HCT116 (cell line): ENCODE measurements around the gene GMIP. TPM values are rescaled to one million over a fixed set of nuclear protein-coding genes. Genes with fewer than 3 reads are reported as not detected.
"Not testable (repeated sequence)": the region's sequence is repeated elsewhere in the genome, so short reads cannot be mapped to it uniquely, and the experiment has no call there.

Experiments used
- ATAC-seq: fragments of 200-7000 bp; cut with Tn5 transposase; 2 replicates; pipeline ENCODE4 v1.9.1; 2020; ENCODE audit warnings: mild to moderate bottlenecking, moderate library complexity
- BruUV-seq: library from RNA; stranded (reverse); fragments of 400-500 nt; replicated peaks from 2 replicates; lab custom pipeline; 2021; lab: Mats Ljungman, UMichigan
- CTCF ChIA-PET: fragments of 300-600 bp; sonication (Branson Sonifier 250); formaldehyde crosslinking; loops from one replicate; lab custom pipeline; 2021; ENCODE audit warnings: antibody characterized with exemption; lab: Charles Lee
- POLR2A ChIA-PET: fragments of 300-600, 350-600 bp; sonication (Branson Sonifier 250); formaldehyde crosslinking; loops from one replicate; lab custom pipeline; 2021; ENCODE audit warnings: antibody characterized with exemption; lab: Charles Lee
- RAD21 ChIA-PET, 2 experiments: fragments of 300-600 bp; sonication (Branson Sonifier 250); formaldehyde crosslinking; loops; one replicate each; lab custom pipeline; 2023; ENCODE audit warnings: low total read pairs in 2 of 2; ENCODE audit not compliant: uncharacterized antibody in 2 of 2, unreplicated experiment in 2 of 2, low non-redundant PET in 1 of 2; lab: Charles Lee
- DNase-seq: peaks from one replicate; pipeline ENCODE4 v3.0.0-alpha.2; 2010; ENCODE audit warnings: low read depth, low spot score
- H2AFZ ChIP-seq: fragments of 200-600 bp; shearing (Covaris generic), sonication (generic); 2 replicates; pipeline ENCODE4 v1.6.1; 2017; ENCODE audit warnings: low read depth, mixed run types, mixed read lengths, antibody characterized with exemption, low read length; ENCODE audit not compliant: poor library complexity, severe bottlenecking
- H3K27ac ChIP-seq: 2 replicates; pipeline ENCODE4 v1.5.1; 2012; ENCODE audit warnings: low read depth, low read length
- H3K27me3 ChIP-seq: fragments of 200-600 bp; sonication (generic); 2 replicates; pipeline ENCODE4 v1.6.1; 2016; ENCODE audit warnings: mixed run types, low read length, mixed read lengths; ENCODE audit not compliant: insufficient read depth
- H3K36me3 ChIP-seq, 2 experiments: fragments of 200-500 bp in 1 of 2; fragments of 200-600 bp in 1 of 2; sonication (Bioruptor generic) in 1 of 2; sonication (generic) in 1 of 2; 2 replicates each; pipeline versions ENCODE4 v1.5.1 to v1.6.1; 2014 to 2016; ENCODE audit warnings: low read length in 2 of 2, inconsistent platforms in 1 of 2, mixed read lengths in 1 of 2, mixed run types in 1 of 2; ENCODE audit not compliant: insufficient read depth in 2 of 2, control insufficient read depth in 1 of 2
- H3K4me1 ChIP-seq, 2 experiments: fragments of 200-600 bp in 1 of 2; sonication (generic) in 1 of 2; 2 replicates each; pipeline versions ENCODE4 v1.5.1 to v1.6.1; 2012 to 2017; ENCODE audit warnings: low read length in 2 of 2, inconsistent platforms in 1 of 2, mild to moderate bottlenecking in 1 of 2, mixed read lengths in 1 of 2, mixed run types in 1 of 2, moderate library complexity in 1 of 2; ENCODE audit not compliant: insufficient read depth in 2 of 2, control insufficient read depth in 1 of 2
- H3K4me2 ChIP-seq: fragments of 200-600 bp; sonication (generic); 2 replicates; pipeline ENCODE4 v1.6.1; 2017; ENCODE audit warnings: mixed run types, low read length, mixed read lengths
- H3K4me3 ChIP-seq, 2 experiments: fragments of 200-600 bp in 1 of 2; sonication (generic) in 1 of 2; replicated peaks in 1 of 2; 2 replicates each; pipeline ENCODE4 v1.5.1; 2011 to 2016; ENCODE audit warnings: low read length in 2 of 2, control low read depth in 1 of 2, low read depth in 1 of 2, mild to moderate bottlenecking in 1 of 2, mixed read lengths in 1 of 2, mixed run types in 1 of 2
- H3K79me2 ChIP-seq: fragments of 200-600 bp; sonication (generic); 2 replicates; pipeline ENCODE4 v1.6.1; 2017; ENCODE audit warnings: mild to moderate bottlenecking, mixed run types, low read length, moderate library complexity, mixed read lengths; ENCODE audit not compliant: insufficient read depth
- H3K9ac ChIP-seq: fragments of 200-600 bp; sonication (generic); 2 replicates; pipeline ENCODE4 v1.6.1; 2016; ENCODE audit warnings: low read length, mixed read lengths
- H3K9me2 ChIP-seq: fragments of 200-600 bp; sonication (generic), shearing (Covaris generic); 2 replicates; pipeline ENCODE4 v1.6.1; 2017; ENCODE audit warnings: mixed run types, mild to moderate bottlenecking, moderate library complexity; ENCODE audit not compliant: insufficient read depth
- H3K9me3 ChIP-seq, 2 experiments: fragments of 200-500 bp in 1 of 2; fragments of 200-600 bp in 1 of 2; sonication (Bioruptor generic) in 1 of 2; sonication (generic) in 1 of 2; 2 replicates each; pipeline ENCODE4 v1.6.1; 2014 to 2017; ENCODE audit warnings: low read length in 2 of 2, mixed read lengths in 2 of 2, inconsistent platforms in 1 of 2, low read depth in 1 of 2, mild to moderate bottlenecking in 1 of 2, mixed run types in 1 of 2, moderate library complexity in 1 of 2; ENCODE audit not compliant: control insufficient read depth in 1 of 2, insufficient read depth in 1 of 2
- H4K20me1 ChIP-seq: fragments of 200-600 bp; sonication (generic), shearing (Covaris generic); 2 replicates; pipeline ENCODE4 v1.6.1; 2017; ENCODE audit warnings: mixed run types, mild to moderate bottlenecking, moderate library complexity; ENCODE audit not compliant: insufficient read depth
- CBX3 ChIP-seq: IDR thresholded peaks from 2 replicates; pipeline ENCODE4 v1.6.1; 2012; ENCODE audit warnings: low read depth
- FOSL1 ChIP-seq: IDR thresholded peaks from 2 replicates; pipeline ENCODE4 v1.6.1; 2012; ENCODE audit warnings: low read depth
- JUND ChIP-seq: IDR thresholded peaks from 2 replicates; pipeline ENCODE4 v1.6.1; 2012
- POLR2AphosphoS5 ChIP-seq: IDR thresholded peaks from 2 replicates; pipeline ENCODE4 v1.6.1; 2011; ENCODE audit warnings: mild to moderate bottlenecking, low read depth, low read length, moderate library complexity
- SIN3A ChIP-seq: IDR thresholded peaks from 2 replicates; pipeline ENCODE4 v1.6.1; 2012; ENCODE audit warnings: low read depth
- TCF7L2 ChIP-seq: IDR thresholded peaks from 2 replicates; pipeline ENCODE4 v1.7.0; 2011; ENCODE audit warnings: borderline replicate concordance, inconsistent platforms; ENCODE audit not compliant: insufficient read depth, insufficient read length; ENCODE audit errors: extremely low read depth
- ZNF274 ChIP-seq: fragments of 200-500 bp; sonication (Bioruptor generic); IDR thresholded peaks from 2 replicates; pipeline ENCODE4 v1.6.1; 2014; ENCODE audit warnings: mild to moderate bottlenecking, low read depth, low read length, inconsistent platforms
- intact Hi-C: fragments of 100-400 bp; cut with micrococcal nuclease; formaldehyde crosslinking; loops from 2 replicates; pipeline ENCODE4 v1.10.0; 2022
- total RNA-seq: library from RNA; stranded (reverse); gene quantifications from one replicate; pipeline ENCODE4 v1.2.1, GENCODE V29; 2021; ENCODE audit not compliant: unreplicated experiment
- TF ChIP-seq, protein P1 (sequence below): IDR thresholded peaks from 2 replicates; pipeline ENCODE4 v1.6.1; 2011; ENCODE audit warnings: mild to moderate bottlenecking, low read length, moderate library complexity; ENCODE audit not compliant: insufficient replicate concordance; ENCODE audit errors: extremely low read depth
- TF ChIP-seq, protein P2 (sequence below): IDR thresholded peaks from 2 replicates; pipeline ENCODE4 v1.6.1; 2012
- TF ChIP-seq, protein P3 (sequence below): IDR thresholded peaks from 2 replicates; pipeline ENCODE4 v1.6.1; 2012

Gene GMIP
- total RNA-seq, 1 experiment from 2014 or later, result 16.3 TPM

DNA sequence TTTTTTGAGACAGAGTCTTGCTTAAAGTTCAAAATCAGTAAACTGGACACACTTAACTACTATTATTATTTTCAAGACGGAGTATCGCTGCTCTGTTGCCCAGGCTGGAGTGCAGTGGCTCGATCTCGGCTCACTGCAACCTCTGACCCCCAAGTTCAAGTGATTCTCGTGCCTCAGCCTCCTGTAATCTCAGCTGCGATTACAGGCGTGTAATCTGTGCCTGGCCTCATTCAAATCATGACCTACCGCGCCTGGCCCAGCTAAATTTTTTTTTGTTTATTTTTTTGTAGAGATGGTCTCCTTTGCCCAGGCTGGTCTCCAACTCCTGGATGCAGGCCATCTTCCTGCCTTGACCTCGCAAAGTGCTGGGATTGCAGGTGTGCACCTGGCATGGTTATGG, 48.2 kb upstream of the GMIP start:
- Histone ChIP-seq H3K9me3 (no peaks in the 10 kb centered on the region; a peak in 1 of 4 replicates), H2AFZ (no peak overlapping the region), H3K27ac (no peak overlapping the region), H4K20me1 (no peaks in the 10 kb centered on the region), H3K4me2 (no peak overlapping the region), H3K27me3 (no peaks in the 10 kb centered on the region), H3K9ac (no peak overlapping the region), H3K36me3 (no peaks in the 10 kb centered on the region), H3K4me1 (no peaks in the 10 kb centered on the region), H3K4me3 (no peak overlapping the region), H3K79me2 (no peaks in the 10 kb centered on the region), H3K9me2 (no peaks in the 10 kb centered on the region)
- ATAC-seq (no peak), DNase-seq (no peak)
- no TSS peak for BruUV-seq
- intact Hi-C loops, result no loop called here
- ChIA-PET POLR2A (no interaction called here), RAD21 (no interaction called here), CTCF (no interaction called here)
- TF ChIP-seq POLR2AphosphoS5 (no peak), FOSL1 (no peak), ZNF274 (no peak), SIN3A (no peak), CBX3 (no peak), TCF7L2 (no peak), JUND (no peak)
- TF ChIP-seq, protein P1, sequence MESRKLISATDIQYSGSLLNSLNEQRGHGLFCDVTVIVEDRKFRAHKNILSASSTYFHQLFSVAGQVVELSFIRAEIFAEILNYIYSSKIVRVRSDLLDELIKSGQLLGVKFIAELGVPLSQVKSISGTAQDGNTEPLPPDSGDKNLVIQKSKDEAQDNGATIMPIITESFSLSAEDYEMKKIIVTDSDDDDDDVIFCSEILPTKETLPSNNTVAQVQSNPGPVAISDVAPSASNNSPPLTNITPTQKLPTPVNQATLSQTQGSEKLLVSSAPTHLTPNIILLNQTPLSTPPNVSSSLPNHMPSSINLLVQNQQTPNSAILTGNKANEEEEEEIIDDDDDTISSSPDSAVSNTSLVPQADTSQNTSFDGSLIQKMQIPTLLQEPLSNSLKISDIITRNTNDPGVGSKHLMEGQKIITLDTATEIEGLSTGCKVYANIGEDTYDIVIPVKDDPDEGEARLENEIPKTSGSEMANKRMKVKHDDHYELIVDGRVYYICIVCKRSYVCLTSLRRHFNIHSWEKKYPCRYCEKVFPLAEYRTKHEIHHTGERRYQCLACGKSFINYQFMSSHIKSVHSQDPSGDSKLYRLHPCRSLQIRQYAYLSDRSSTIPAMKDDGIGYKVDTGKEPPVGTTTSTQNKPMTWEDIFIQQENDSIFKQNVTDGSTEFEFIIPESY, result no peak
- TF ChIP-seq, protein P2, sequence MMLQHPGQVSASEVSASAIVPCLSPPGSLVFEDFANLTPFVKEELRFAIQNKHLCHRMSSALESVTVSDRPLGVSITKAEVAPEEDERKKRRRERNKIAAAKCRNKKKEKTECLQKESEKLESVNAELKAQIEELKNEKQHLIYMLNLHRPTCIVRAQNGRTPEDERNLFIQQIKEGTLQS, result no peak
- TF ChIP-seq, protein P3, sequence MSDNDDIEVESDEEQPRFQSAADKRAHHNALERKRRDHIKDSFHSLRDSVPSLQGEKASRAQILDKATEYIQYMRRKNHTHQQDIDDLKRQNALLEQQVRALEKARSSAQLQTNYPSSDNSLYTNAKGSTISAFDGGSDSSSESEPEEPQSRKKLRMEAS, result no peak

DNA sequence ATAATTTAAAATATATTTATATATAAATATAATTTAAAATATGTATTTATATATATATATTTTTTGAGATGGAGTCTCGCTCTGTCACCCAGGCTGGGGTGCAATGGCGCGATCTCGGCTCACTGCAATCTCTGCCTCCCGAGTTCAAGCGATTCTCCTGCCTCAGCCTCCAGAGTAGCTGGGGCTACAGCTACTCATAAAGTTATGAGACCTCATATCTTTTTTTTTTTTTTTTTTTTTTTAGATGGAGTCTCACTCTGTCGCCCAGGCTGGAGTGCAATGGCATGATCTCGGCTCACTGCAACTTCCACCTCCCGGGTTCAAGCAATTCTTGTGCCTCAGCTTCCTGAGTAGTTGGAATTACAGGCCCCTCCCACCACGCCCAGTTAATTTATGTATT, 45.6 kb upstream of the GMIP start:
- H3K79me2 ChIP-seq, H3K36me3 ChIP-seq, DNase-seq, H4K20me1 ChIP-seq, H3K9me2 ChIP-seq, ATAC-seq, H3K4me2 ChIP-seq, H2AFZ ChIP-seq, H3K9ac ChIP-seq, POLR2A ChIA-PET, H3K27me3 ChIP-seq, RAD21 ChIA-PET, H3K4me1 ChIP-seq, BruUV-seq, H3K4me3 ChIP-seq, CTCF ChIA-PET, H3K27ac ChIP-seq, intact Hi-C loops, H3K9me3 ChIP-seq: not testable (repeated sequence)
